ENCODE data around the gene MCCC1. TPM values are rescaled to one million over a fixed set of nuclear protein-coding genes. Genes with fewer than 3 reads are reported as not detected.
"Not testable (repeated sequence)": the region's sequence is repeated elsewhere in the genome, so short reads cannot be mapped to it uniquely, and the experiment has no call there.

Gene MCCC1
- total RNA-seq, 1 donor from 2014 or later = 31.6 TPM

GRCh38 chr3:183070892-183071291, 28.4 kb downstream of the MCCC1 start:
- no peak overlapping the region for H3K27ac Mint-ChIP-seq
- ATAC-seq (ENCODE audit: low read depth) = no peak
- intact Hi-C loops (cut with micrococcal nuclease) = no loop called here
- H3K36me3 Mint-ChIP-seq (ENCODE audit: low read depth) = peaks cover 60% of the 10 kb centered on the region
- TF ChIP-seq, protein P1, sequence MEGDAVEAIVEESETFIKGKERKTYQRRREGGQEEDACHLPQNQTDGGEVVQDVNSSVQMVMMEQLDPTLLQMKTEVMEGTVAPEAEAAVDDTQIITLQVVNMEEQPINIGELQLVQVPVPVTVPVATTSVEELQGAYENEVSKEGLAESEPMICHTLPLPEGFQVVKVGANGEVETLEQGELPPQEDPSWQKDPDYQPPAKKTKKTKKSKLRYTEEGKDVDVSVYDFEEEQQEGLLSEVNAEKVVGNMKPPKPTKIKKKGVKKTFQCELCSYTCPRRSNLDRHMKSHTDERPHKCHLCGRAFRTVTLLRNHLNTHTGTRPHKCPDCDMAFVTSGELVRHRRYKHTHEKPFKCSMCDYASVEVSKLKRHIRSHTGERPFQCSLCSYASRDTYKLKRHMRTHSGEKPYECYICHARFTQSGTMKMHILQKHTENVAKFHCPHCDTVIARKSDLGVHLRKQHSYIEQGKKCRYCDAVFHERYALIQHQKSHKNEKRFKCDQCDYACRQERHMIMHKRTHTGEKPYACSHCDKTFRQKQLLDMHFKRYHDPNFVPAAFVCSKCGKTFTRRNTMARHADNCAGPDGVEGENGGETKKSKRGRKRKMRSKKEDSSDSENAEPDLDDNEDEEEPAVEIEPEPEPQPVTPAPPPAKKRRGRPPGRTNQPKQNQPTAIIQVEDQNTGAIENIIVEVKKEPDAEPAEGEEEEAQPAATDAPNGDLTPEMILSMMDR (IDR thresholded peaks at IDR 0.05) = no peak
- H3K4me1 Mint-ChIP-seq = peaks cover 2% of the 10 kb centered on the region
- H3K9me3 Mint-ChIP-seq = peaks cover 3% of the 10 kb centered on the region
- no peak overlapping the region for H3K4me3 Mint-ChIP-seq
- no peaks in the 10 kb centered on the region for H3K27me3 Mint-ChIP-seq
- CTCF ChIA-PET = interaction anchor here (0.6 kb wide), 1 partner anchor 28 kb away, joined by 3 read pairs; no protein-coding TSS in a partner anchor
- POLR2A ChIA-PET = no interaction called here
- no peak for DNase-seq

- ChIA-PET POLR2A (no interaction called here), CTCF (no interaction called here)
- intact Hi-C loops (cut with micrococcal nuclease) = no loop called here
- H3K4me3 Mint-ChIP-seq = no peak overlapping the region
- no peaks in the 10 kb centered on the region for H3K9me3 Mint-ChIP-seq
- H3K36me3 Mint-ChIP-seq (ENCODE audit: low read depth) = peaks cover 59% of the 10 kb centered on the region
- no peaks in the 10 kb centered on the region for H3K27me3 Mint-ChIP-seq
- TF ChIP-seq, protein P1 (IDR thresholded peaks at IDR 0.05) = no peak
- H3K4me1 Mint-ChIP-seq = peaks cover under 1% of the 10 kb centered on the region
- DNase-seq (no peak), ATAC-seq (ENCODE audit: low read depth) (no peak)
- H3K27ac Mint-ChIP-seq = no peak overlapping the region
Measured at GRCh38 chr3:183069086-183069485, 30.2 kb downstream of the MCCC1 start.

GRCh38 chr3:183066891-183067290, 32.4 kb downstream of the MCCC1 start:
- CTCF ChIA-PET; H3K27me3 Mint-ChIP-seq; intact Hi-C loops (cut with micrococcal nuclease); DNase-seq; H3K4me3 Mint-ChIP-seq; H3K9me3 Mint-ChIP-seq; H3K27ac Mint-ChIP-seq; ATAC-seq (ENCODE audit: low read depth); H3K4me1 Mint-ChIP-seq; POLR2A ChIA-PET: not testable (repeated sequence)
- peaks cover 66% of the 10 kb centered on the region for H3K36me3 Mint-ChIP-seq (ENCODE audit: low read depth)

DNA sequence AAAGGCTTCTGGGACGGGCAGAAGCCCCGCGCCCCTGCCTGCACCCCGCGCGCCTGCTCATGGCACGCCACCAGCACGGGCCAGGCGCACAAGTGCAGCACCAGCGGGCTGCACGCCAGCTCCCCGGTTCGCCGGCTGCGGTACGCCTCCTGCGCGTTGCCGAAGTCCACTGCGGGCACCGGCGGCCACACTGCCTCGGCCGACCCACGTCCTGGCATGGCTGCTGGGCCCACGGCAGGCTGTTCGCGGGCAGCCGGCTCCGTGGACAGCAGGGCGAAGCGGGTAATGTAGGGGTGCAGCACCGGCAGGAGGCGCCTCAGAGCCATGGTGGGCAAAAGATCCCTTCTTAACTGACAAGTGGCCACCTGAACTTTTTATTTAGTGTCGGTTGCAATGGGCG, 34.8 kb downstream of the MCCC1 start:
- no peak for ATAC-seq (ENCODE audit: low read depth)
- CTCF ChIA-PET = no interaction called here
- Mint-ChIP-seq H3K27me3 (no peaks in the 10 kb centered on the region), H3K4me1 (no peaks in the 10 kb centered on the region), H3K36me3 (ENCODE audit: low read depth) (peaks cover 50% of the 10 kb centered on the region), H3K27ac (no peak overlapping the region), H3K4me3 (no peak overlapping the region), H3K9me3 (no peaks in the 10 kb centered on the region)
- POLR2A ChIA-PET = no interaction called here
- intact Hi-C loops (cut with micrococcal nuclease) = no loop called here
- TF ChIP-seq, protein P1 (IDR thresholded peaks at IDR 0.05) = no peak
- DNase-seq = no peak

DNA sequence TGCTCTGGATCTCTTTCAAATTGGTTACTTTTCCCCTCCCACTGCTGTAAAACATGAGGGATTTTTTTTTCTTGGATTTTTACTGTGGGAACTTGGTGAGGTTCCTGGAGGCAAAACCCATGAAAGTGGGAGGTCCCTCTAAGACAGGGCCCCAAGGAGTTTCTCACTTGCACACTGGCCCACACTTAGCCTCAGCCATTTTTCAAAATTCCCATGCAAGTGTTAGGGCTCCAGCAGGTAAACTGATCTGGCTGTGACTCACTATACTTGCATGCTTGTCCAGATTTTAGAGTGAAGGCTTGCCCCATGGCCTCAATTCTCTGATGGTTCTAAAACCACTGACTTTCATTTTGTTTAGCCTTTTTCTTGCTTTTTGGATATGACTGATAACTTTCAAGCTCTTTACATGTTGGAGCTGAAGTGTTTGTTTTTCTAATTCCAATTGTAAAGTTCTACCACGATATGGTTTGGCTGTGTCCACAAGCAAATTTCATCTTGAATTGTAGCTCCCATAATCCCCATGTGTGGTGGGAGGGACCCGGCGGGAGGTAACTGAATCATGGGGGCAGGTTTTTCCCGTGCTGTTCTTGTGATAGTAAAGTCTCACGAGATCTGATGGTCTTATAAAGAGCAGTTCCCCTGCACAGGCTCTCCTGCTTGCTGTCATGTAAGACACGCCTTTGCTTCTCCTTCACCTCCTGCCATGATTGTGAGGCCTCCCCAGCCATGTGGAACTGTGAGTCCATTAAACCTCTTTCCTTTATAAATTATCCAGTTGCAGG, 37.7 kb downstream of the MCCC1 start:
- DNase-seq (no peak), ATAC-seq (ENCODE audit: low read depth) (no peak)
- H3K9me3 Mint-ChIP-seq = no peaks in the 10 kb centered on the region
- TF ChIP-seq, protein P1 (IDR thresholded peaks at IDR 0.05) = no peak
- peaks cover 42% of the 10 kb centered on the region for H3K36me3 Mint-ChIP-seq (ENCODE audit: low read depth)
- no peaks in the 10 kb centered on the region for H3K4me1 Mint-ChIP-seq
- no peak overlapping the region for H3K4me3 Mint-ChIP-seq
- intact Hi-C loops (cut with micrococcal nuclease) = no loop called here
- POLR2A ChIA-PET = interaction anchor here (1.2 kb wide), 1 partner anchor 10 kb away, joined by 4 read pairs; no protein-coding TSS in a partner anchor
- CTCF ChIA-PET = no interaction called here
- no peak overlapping the region for H3K27ac Mint-ChIP-seq
- no peaks in the 10 kb centered on the region for H3K27me3 Mint-ChIP-seq

All from activated B cell treated with CpG ODN at 0.5 μM for 24 hours (primary cell).